Measurements from ENCODE around the gene PSMD12. TPM values are rescaled to one million over a fixed set of nuclear protein-coding genes. Genes with fewer than 3 reads are reported as not detected.

PSMD12 gene
- total and polyA plus RNA-seq, 9 of the 15 experiments (the other 6 are each of a cell fraction or from before 2014, with no cell fraction given) = 36.6 to 150 (median 65.5) TPM

GRCh38 chr17:67388986-67389385, 22.6 kb upstream of the PSMD12 start:
- H4K20me1 ChIP-seq (replicated peaks; ENCODE audit: control insufficient read depth, insufficient read depth, low read length) = no peaks in the 10 kb centered on the region
- H3K36me3 ChIP-seq (ENCODE audit: control insufficient read depth, insufficient read depth, low read length) = no peaks in the 10 kb centered on the region
- DNase-seq (ENCODE audit: extremely low read depth in 1 of 4, low spot score in 3 of 4) = no peak
- intact Hi-C loops (cut with micrococcal nuclease) = no loop called here
- H3K79me2 ChIP-seq (ENCODE audit: control insufficient read depth, insufficient read depth, low read length) = no peaks in the 10 kb centered on the region
- BruUV-seq (replicated peaks) = no TSS peak
- no peak for ATAC-seq
- CTCF ChIA-PET (ENCODE audit: low intra/inter-chr PET ratio) = no interaction called here
- H3K9ac ChIP-seq (ENCODE audit: insufficient read depth in 1 of 2, low read depth in 2 of 2, low read length in 2 of 2) = no peak overlapping the region
- peaks cover 20 to 21% of the 10 kb centered on the region in 2 experiments for H3K27me3 ChIP-seq (ENCODE audit: control insufficient read depth in 2 of 2, insufficient read depth in 2 of 2, low read length in 2 of 2)
- no peaks in the 10 kb centered on the region for H3K4me1 ChIP-seq (replicated peaks in 1 of 2; ENCODE audit: control insufficient read depth in 2 of 2, insufficient read depth in 2 of 2, low read length in 2 of 2)
- in situ Hi-C loops (cut with MboI) = loop anchor here (25.0 kb wide), 1 partner anchor 298 kb away; no protein-coding TSS in a partner anchor
- no peak overlapping the region for H3K27ac ChIP-seq (ENCODE audit: extremely low read depth, low read depth, low read length)
- peaks cover 4% of the 10 kb centered on the region; the same call in 1 of the 2 replicates for H3K9me3 ChIP-seq (replicated peaks; ENCODE audit: control insufficient read depth, insufficient read depth, low read depth, low read length)
- H3K9me1 ChIP-seq (ENCODE audit: control insufficient read depth, insufficient read depth, low read length) = no peaks in the 10 kb centered on the region
- H3K4me2 ChIP-seq (ENCODE audit: insufficient read depth, low read length) = no peak overlapping the region
- H3K4me3 ChIP-seq = no peak overlapping the region
- POLR2A ChIA-PET = interaction anchor here (0.9 kb wide), 1 partner anchor 498 kb away, joined by 3 read pairs; no protein-coding TSS in a partner anchor
- 5% methylated on average over 4 of the region's 4 CpGs for WGBS (ENCODE audit: insufficient coverage, low coverage, missing lambda C conversion rate)
- no peak overlapping the region for H2AFZ ChIP-seq (ENCODE audit: low read depth, low read length)
- FAIRE-seq = no peak
- TF ChIP-seq RB1 (IDR thresholded peaks at IDR 0.05; ENCODE audit: low read depth) (no peak), GTF3C2 (IDR thresholded peaks at IDR 0.05; ENCODE audit: borderline replicate concordance, extremely low read depth, insufficient read length) (no peak), E2F8 (IDR thresholded peaks at IDR 0.05; ENCODE audit: low read depth, partially characterized antibody) (no peak), ZNF518B (CRISPR knock-in tag; IDR thresholded peaks at IDR 0.05) (no peak), SLC30A9 (CRISPR knock-in tag; IDR thresholded peaks at IDR 0.05) (no peak), SMAD1 (IDR thresholded peaks at IDR 0.05; ENCODE audit: low read depth, low read length, partially characterized antibody) (no peak), ZNF398 (CRISPR knock-in tag; IDR thresholded peaks at IDR 0.05) (no peak), FOXA1 (IDR thresholded peaks at IDR 0.05; ENCODE audit: borderline replicate concordance) (no peak), ZNF224 (CRISPR knock-in tag; IDR thresholded peaks at IDR 0.05) (no peak), ZNF354B (CRISPR knock-in tag; IDR thresholded peaks at IDR 0.05) (no peak), BACH1 (tag; IDR thresholded peaks at IDR 0.05) (no peak)

Data from K562 (cell line).